ENCODE results near the gene MSI2. TPM values are rescaled to one million over a fixed set of nuclear protein-coding genes. Genes with fewer than 3 reads are reported as not detected.

Gene MSI2
- total and polyA plus RNA-seq, 9 of the 15 experiments (the other 6 are each of a cell fraction or from before 2014, with no cell fraction given) = 4.6 to 61.8 (median 42.4) TPM

DNA sequence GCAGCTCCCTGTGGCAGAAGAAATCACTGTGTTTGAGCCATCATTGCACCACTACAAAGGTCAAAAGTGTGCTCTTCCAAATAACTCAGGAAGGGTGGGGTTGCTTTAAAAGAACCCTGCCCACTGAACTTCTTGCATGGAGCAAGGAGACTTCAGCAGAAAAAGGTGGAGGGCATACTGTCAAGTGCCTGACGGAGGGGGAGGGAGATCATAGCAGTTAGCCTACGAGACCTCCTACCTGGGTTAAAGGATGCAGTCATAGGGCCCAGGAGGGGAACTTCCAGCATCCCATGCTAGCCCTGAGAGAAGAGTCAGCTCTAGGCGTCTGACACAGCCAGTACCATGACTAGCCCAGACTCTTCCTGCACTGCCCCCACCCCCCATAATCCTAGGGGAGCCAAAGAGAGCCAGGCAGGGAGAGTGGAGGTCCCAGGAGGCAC, 45.3 kb upstream of the MSI2 start (continued):
- TF ChIP-seq ZNF639 (CRISPR knock-in tag; conservative IDR thresholded peaks at IDR 0.05 in 1 of 2, IDR thresholded peaks at IDR 0.05 in 1 of 2) = no peak
- TF ChIP-seq ZNF436 (CRISPR knock-in tag; IDR thresholded peaks at IDR 0.05) = no peak

DNA sequence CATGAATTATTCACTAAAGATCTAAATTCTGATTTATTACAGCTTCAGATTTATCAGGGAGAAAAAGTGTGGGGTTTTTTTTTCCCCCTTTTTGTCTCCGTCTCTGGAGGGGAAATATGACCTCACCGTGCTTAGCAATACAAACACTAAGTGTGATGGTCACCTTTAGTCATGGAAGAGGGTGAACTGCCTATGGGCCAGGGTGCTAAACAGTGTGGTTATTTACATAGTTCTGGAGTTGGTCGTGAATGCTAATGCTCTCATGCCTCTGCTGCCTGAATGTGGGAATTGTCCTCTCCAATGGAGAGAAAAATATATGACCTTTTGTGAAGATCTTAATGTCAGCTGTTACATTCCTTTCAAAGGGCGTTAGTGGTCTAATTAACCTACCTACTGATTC, 44.8 kb upstream of the MSI2 start:
- CTCF ChIA-PET (ENCODE audit: low intra/inter-chr PET ratio) = no interaction called here
- DNase-seq (ENCODE audit: extremely low read depth in 1 of 4, low spot score in 3 of 4) (no peak), FAIRE-seq (no peak), ATAC-seq (no peak)
- no peaks in the 10 kb centered on the region for H3K9me1 ChIP-seq (ENCODE audit: control insufficient read depth, insufficient read depth, low read length)
- no peak overlapping the region for H2AFZ ChIP-seq (ENCODE audit: low read depth, low read length)
- H3K27ac ChIP-seq (ENCODE audit: extremely low read depth, low read depth, low read length) = no peak overlapping the region
- H3K27me3 ChIP-seq (ENCODE audit: control insufficient read depth in 2 of 2, insufficient read depth in 2 of 2, low read length in 2 of 2) = peaks cover 0 to 4% of the 10 kb centered on the region in 2 experiments; a peak in 1 of 5 replicates
- no peaks in the 10 kb centered on the region for H3K9me3 ChIP-seq (replicated peaks; ENCODE audit: control insufficient read depth, insufficient read depth, low read depth, low read length)
- no peaks in the 10 kb centered on the region; a peak in 1 of 5 replicates for H3K4me1 ChIP-seq (replicated peaks in 1 of 2; ENCODE audit: control insufficient read depth in 2 of 2, insufficient read depth in 2 of 2, low read length in 2 of 2)
- no peak overlapping the region for H3K4me3 ChIP-seq
- no peaks in the 10 kb centered on the region for H3K36me3 ChIP-seq (ENCODE audit: control insufficient read depth, insufficient read depth, low read length)
- no peaks in the 10 kb centered on the region for H4K20me1 ChIP-seq (replicated peaks; ENCODE audit: control insufficient read depth, insufficient read depth, low read length)
- POLR2A ChIA-PET = no interaction called here
- H3K4me2 ChIP-seq (ENCODE audit: insufficient read depth, low read length) = no peak overlapping the region
- BruUV-seq (replicated peaks) = no TSS peak
- no peaks in the 10 kb centered on the region for H3K79me2 ChIP-seq (ENCODE audit: control insufficient read depth, insufficient read depth, low read length)
- WGBS (ENCODE audit: insufficient coverage, low coverage, missing lambda C conversion rate) = 2% methylated on average over 4 of the region's 4 CpGs
- in situ Hi-C loops (cut with MboI) = no loop called here
- intact Hi-C loops (cut with micrococcal nuclease) = no loop called here
- no peak overlapping the region for H3K9ac ChIP-seq (ENCODE audit: insufficient read depth in 1 of 2, low read depth in 2 of 2, low read length in 2 of 2)
- TF ChIP-seq ZBED1 (IDR thresholded peaks at IDR 0.05) = no peak
- no peak for TF ChIP-seq DIDO1 (tag; IDR thresholded peaks at IDR 0.05; ENCODE audit: low read depth)
- no peak for TF ChIP-seq PCBP1 (IDR thresholded peaks at IDR 0.05; ENCODE audit: low read depth, low read length, poor library complexity, severe bottlenecking)
- no peak for TF ChIP-seq TBL1XR1 (IDR thresholded peaks at IDR 0.05; ENCODE audit: low read length in 2 of 2)
- TF ChIP-seq ZNF347 (CRISPR knock-in tag; IDR thresholded peaks at IDR 0.05; ENCODE audit: low read depth) = no peak
- TF ChIP-seq ZBTB2 (IDR thresholded peaks at IDR 0.05) = no peak
- no peak for TF ChIP-seq SIN3A (IDR thresholded peaks at IDR 0.05; ENCODE audit: borderline replicate concordance in 2 of 2, control insufficient read depth in 1 of 2, low read depth in 2 of 2, low read length in 2 of 2)
- no peak for TF ChIP-seq NCOA4 (IDR thresholded peaks at IDR 0.05; ENCODE audit: partially characterized antibody)
- TF ChIP-seq STAT5A (IDR thresholded peaks at IDR 0.05; ENCODE audit: borderline replicate concordance, low read length) = no peak
- TF ChIP-seq TCF7L2 (IDR thresholded peaks at IDR 0.05; ENCODE audit: low read depth, low read length) = no peak
- TF ChIP-seq RERE (CRISPR knock-in tag; IDR thresholded peaks at IDR 0.05; ENCODE audit: borderline replicate concordance) = no peak

Measured in K562 (cell line).